ENCODE data around the gene CRAMP1.
"Not testable (repeated sequence)": the region's sequence is repeated elsewhere in the genome, so short reads cannot be mapped to it uniquely, and the experiment has no call there.

GRCh38 chr16:1718236-1718635, 106.1 kb downstream of the CRAMP1 start:
- not testable (repeated sequence) for TF ChIP-seq TAF1 (IDR thresholded peaks at IDR 0.05; ENCODE audit: low read depth, low read length); CTCF (IDR thresholded peaks at IDR 0.05; ENCODE audit: control extremely low read depth in 1 of 3, insufficient read depth in 1 of 3, low read depth in 1 of 3, low read length in 3 of 3); RNF2 (IDR thresholded peaks at IDR 0.05; ENCODE audit: borderline replicate concordance, low read depth, low read length, missing control alignments, poor library complexity, severe bottlenecking)
